MM.1S (cell line): ENCODE data around the gene CAMKK1.

ENCODE experiments used
- DNase-seq: peaks from one replicate; pipeline ENCODE4 v3.0.0-alpha.2; 2015
- H2AFZ ChIP-seq: fragments of 300-600 bp; sonication (generic); 2 replicates; pipeline ENCODE4 v1.6.0; 2016; ENCODE audit warnings: antibody characterized with exemption, low read length
- H3F3A ChIP-seq: fragments of 300-600 bp; sonication (generic); 2 replicates; pipeline ENCODE4 v1.6.1; 2016; ENCODE audit warnings: mild to moderate bottlenecking, antibody characterized with exemption, low read length, moderate library complexity, mixed read lengths; ENCODE audit not compliant: insufficient read depth
- H3K27ac ChIP-seq: fragments of 300-600 bp; sonication (generic); 2 replicates; pipeline ENCODE4 v1.5.1; 2016; ENCODE audit warnings: mild to moderate bottlenecking, low read length
- H3K27me3 ChIP-seq: fragments of 300-600 bp; sonication (generic); replicated peaks from 2 replicates; pipeline ENCODE4 v1.6.0; 2016; ENCODE audit warnings: low read length; ENCODE audit not compliant: insufficient read depth
- H3K36me3 ChIP-seq: fragments of 300-600 bp; sonication (generic); replicated peaks from 2 replicates; pipeline ENCODE4 v1.6.1; 2016; ENCODE audit warnings: mild to moderate bottlenecking, low read length, mixed read lengths; ENCODE audit not compliant: insufficient read depth
- H3K4me1 ChIP-seq: fragments of 300-600 bp; sonication (generic); 2 replicates; pipeline ENCODE4 v1.6.1; 2016; ENCODE audit warnings: low read length, mixed read lengths
- H3K4me2 ChIP-seq: fragments of 300-600 bp; sonication (generic); 2 replicates; pipeline ENCODE4 v1.6.0; 2016; ENCODE audit warnings: low read depth, low read length
- H3K4me3 ChIP-seq: fragments of 300-600 bp; sonication (generic); 2 replicates; pipeline ENCODE4 v1.5.1; 2016; ENCODE audit warnings: low read length, mixed read lengths
- H3K79me2 ChIP-seq: fragments of 300-600 bp; sonication (generic); 2 replicates; pipeline ENCODE4 v1.6.1; 2016; ENCODE audit warnings: mixed run types, low read length, mixed read lengths
- H3K9ac ChIP-seq: fragments of 300-600 bp; sonication (generic); 2 replicates; pipeline ENCODE4 v1.6.1; 2016; ENCODE audit warnings: low read length, mixed read lengths
- H3K9me2 ChIP-seq: fragments of 300-600 bp; sonication (generic); replicated peaks from 2 replicates; pipeline ENCODE4 v1.6.1; 2016; ENCODE audit warnings: mild to moderate bottlenecking, low read length, mixed read lengths; ENCODE audit not compliant: insufficient read depth
- H3K9me3 ChIP-seq: fragments of 300-600 bp; sonication (generic); replicated peaks from 2 replicates; pipeline ENCODE4 v1.6.1; 2016; ENCODE audit warnings: mild to moderate bottlenecking, low read length, mixed read lengths; ENCODE audit not compliant: insufficient read depth
- H4K20me1 ChIP-seq: fragments of 300-600 bp; sonication (generic); 2 replicates; pipeline ENCODE4 v1.6.1; 2016; ENCODE audit warnings: mild to moderate bottlenecking, low read length, moderate library complexity, mixed read lengths; ENCODE audit not compliant: insufficient read depth
- CTCF ChIP-seq: fragments of 300-600 bp; sonication (generic); IDR thresholded peaks from 2 replicates; pipeline ENCODE4 v1.5.1; 2016; ENCODE audit warnings: antibody characterized with exemption, low read length, mixed read lengths
- EZH2 ChIP-seq: fragments of 300-600 bp; sonication (generic); optimal IDR thresholded peaks from 2 replicates; pipeline ENCODE3; 2017; ENCODE audit warnings: low read depth, mild to moderate bottlenecking, antibody characterized with exemption, low read length, mixed read lengths
- EZH2phosphoT487 ChIP-seq: fragments of 300-600 bp; sonication (generic); IDR thresholded peaks from 2 replicates; pipeline ENCODE4 v1.6.1; 2018; ENCODE audit warnings: antibody characterized with exemption, low read length

CAMKK1 gene

GRCh38 chr17:3882276-3882675 is 10.6 kb downstream of the CAMKK1 start:
- TF ChIP-seq EZH2phosphoT487 = no peak
- no peak for TF ChIP-seq CTCF
- TF ChIP-seq EZH2 = no peak

GRCh38 chr17:3880983-3881382 is 11.9 kb downstream of the CAMKK1 start:
- DNase-seq = no peak
- no peak overlapping the region for H2AFZ ChIP-seq
- no peaks in the 10 kb centered on the region for H3K79me2 ChIP-seq
- TF ChIP-seq EZH2phosphoT487 (no peak), EZH2 (no peak), CTCF (no peak)
- no peaks in the 10 kb centered on the region for H4K20me1 ChIP-seq
- no peak overlapping the region for H3K4me3 ChIP-seq
- no peak overlapping the region for H3K4me2 ChIP-seq
- H3F3A ChIP-seq = no peaks in the 10 kb centered on the region
- no peaks in the 10 kb centered on the region for H3K36me3 ChIP-seq
- H3K27ac ChIP-seq = no peak overlapping the region
- no peaks in the 10 kb centered on the region for H3K4me1 ChIP-seq
- no peaks in the 10 kb centered on the region for H3K9me2 ChIP-seq
- no peaks in the 10 kb centered on the region for H3K9me3 ChIP-seq
- H3K9ac ChIP-seq = no peak overlapping the region
- H3K27me3 ChIP-seq = no peaks in the 10 kb centered on the region

More at GRCh38 chr17:3882276-3882675, 10.6 kb downstream of the CAMKK1 start:
- Histone ChIP-seq H3K36me3 (no peaks in the 10 kb centered on the region), H2AFZ (no peak overlapping the region), H4K20me1 (no peaks in the 10 kb centered on the region), H3K9me2 (no peaks in the 10 kb centered on the region), H3K4me1 (no peaks in the 10 kb centered on the region), H3K79me2 (no peaks in the 10 kb centered on the region), H3F3A (no peaks in the 10 kb centered on the region), H3K4me2 (no peak overlapping the region), H3K4me3 (no peak overlapping the region), H3K27ac (no peak overlapping the region), H3K9me3 (no peaks in the 10 kb centered on the region), H3K27me3 (no peaks in the 10 kb centered on the region), H3K9ac (no peak overlapping the region)
- DNase-seq = no peak

- Histone ChIP-seq H3K27ac (no peak overlapping the region), H3K4me2 (no peak overlapping the region), H3K9me3 (no peaks in the 10 kb centered on the region), H2AFZ (no peak overlapping the region), H3K9me2 (no peaks in the 10 kb centered on the region), H3K36me3 (no peaks in the 10 kb centered on the region), H3K4me1 (no peaks in the 10 kb centered on the region), H3K9ac (no peak overlapping the region), H4K20me1 (no peaks in the 10 kb centered on the region), H3K27me3 (no peaks in the 10 kb centered on the region), H3K79me2 (no peaks in the 10 kb centered on the region), H3K4me3 (no peak overlapping the region), H3F3A (no peaks in the 10 kb centered on the region)
- DNase-seq = no peak
- TF ChIP-seq EZH2phosphoT487 = no peak
- TF ChIP-seq CTCF = no peak
- no peak for TF ChIP-seq EZH2
Measured at GRCh38 chr17:3879591-3880417, 13.0 kb downstream of the CAMKK1 start.
